ENCODE data around the gene NAA35.

Gene NAA35

GRCh38 chr9:86020731-86021130 is 79.8 kb downstream of the NAA35 start:
- no peak for TF ChIP-seq CTCF (IDR thresholded peaks at IDR 0.05; ENCODE audit: insufficient read depth, low read depth, low read length, missing control alignments)
- no peak for DNase-seq (ENCODE audit: low read depth)
- H3K4me3 ChIP-seq (ENCODE audit: low read depth, low read length) = no peak overlapping the region

- TF ChIP-seq CTCF (IDR thresholded peaks at IDR 0.05; ENCODE audit: insufficient read depth, low read depth, low read length, missing control alignments) = no peak
- H3K4me3 ChIP-seq (ENCODE audit: low read depth, low read length) = no peak overlapping the region
- no peak for DNase-seq (ENCODE audit: low read depth)
These were observed 80.2 kb downstream of the NAA35 start for GRCh38 chr9:86021166-86021565.

GRCh38 chr9:86022687-86023266 is 81.8 kb downstream of the NAA35 start:
- no peak for DNase-seq (ENCODE audit: low read depth)
- no peak overlapping the region for H3K4me3 ChIP-seq (ENCODE audit: low read depth, low read length)
- no peak for TF ChIP-seq CTCF (IDR thresholded peaks at IDR 0.05; ENCODE audit: insufficient read depth, low read depth, low read length, missing control alignments)

GRCh38 chr9:86027767-86028166 is 86.8 kb downstream of the NAA35 start:
- no peak for TF ChIP-seq CTCF (IDR thresholded peaks at IDR 0.05; ENCODE audit: insufficient read depth, low read depth, low read length, missing control alignments)
- H3K4me3 ChIP-seq (ENCODE audit: low read depth, low read length) = no peak overlapping the region

GRCh38 chr9:86034863-86035734 is 94.2 kb downstream of the NAA35 start:
- H3K4me3 ChIP-seq (ENCODE audit: low read depth, low read length) = no peak overlapping the region
- TF ChIP-seq CTCF (IDR thresholded peaks at IDR 0.05; ENCODE audit: insufficient read depth, low read depth, low read length, missing control alignments) = peak; percentile 53
- DNase-seq (ENCODE audit: low read depth) = peak; percentile 68

More at GRCh38 chr9:86027767-86028166, 86.8 kb downstream of the NAA35 start:
- no peak for DNase-seq (ENCODE audit: low read depth)

- TF ChIP-seq CTCF (IDR thresholded peaks at IDR 0.05; ENCODE audit: insufficient read depth, low read depth, low read length, missing control alignments) = no peak
- H3K4me3 ChIP-seq (ENCODE audit: low read depth, low read length) = no peak overlapping the region
- no peak for DNase-seq (ENCODE audit: low read depth)
These were observed 95.0 kb downstream of the NAA35 start for GRCh38 chr9:86035827-86036440.

All from GM12865 (cell line).